HG02588 (cell line): ENCODE results near the gene CAPN14.
"Not testable (repeated sequence)": the region's sequence is repeated elsewhere in the genome, so short reads cannot be mapped to it uniquely, and the experiment has no call there.

Experiments
- ATAC-seq: cut with Tn5 transposase; IDR thresholded peaks from one replicate; pipeline ENCODE4 v1.9.1; 2021; ENCODE audit warnings: mild to moderate bottlenecking, moderate library complexity; ENCODE audit not compliant: unreplicated experiment

The CAPN14 gene

DNA sequence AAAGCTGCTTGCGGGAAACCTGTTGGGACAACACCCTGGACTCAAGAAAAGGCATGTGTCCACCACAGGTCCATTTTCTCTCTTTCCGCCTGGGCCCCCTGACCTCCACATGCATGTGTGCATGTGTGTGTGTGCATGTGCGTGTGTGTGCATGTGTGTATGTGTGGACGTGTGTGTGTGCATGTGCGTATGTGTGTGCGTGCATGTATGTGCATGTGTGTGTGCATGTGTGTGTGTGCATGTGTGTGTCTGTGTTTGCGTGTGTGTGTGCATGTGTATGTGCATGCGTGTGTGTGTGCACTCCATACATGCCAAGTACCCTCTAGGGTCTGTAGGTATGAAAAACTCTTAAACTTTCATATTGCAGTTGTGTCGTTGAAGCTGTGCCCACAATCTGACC is 16.3 kb downstream of the CAPN14 start:
- no peak for ATAC-seq

DNA sequence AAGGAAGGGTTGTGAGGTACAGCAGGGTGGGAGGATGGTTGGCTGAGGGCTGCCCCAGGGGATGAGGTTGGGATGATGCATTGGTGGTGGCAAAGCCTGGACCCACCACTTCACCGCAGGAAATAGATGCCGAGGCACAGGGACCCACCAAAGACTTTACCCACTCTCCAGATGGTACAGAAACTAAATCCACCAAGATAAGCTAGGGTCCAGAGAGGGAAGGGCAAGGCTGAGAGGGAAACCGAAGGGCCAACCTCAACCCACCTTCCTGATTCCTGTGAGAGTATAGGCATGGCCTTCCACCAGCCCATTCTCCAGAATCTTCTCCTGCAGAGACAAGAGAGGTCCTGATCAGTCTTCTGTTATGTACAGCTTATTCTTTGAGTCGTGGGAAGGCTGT is 18.1 kb downstream of the CAPN14 start:
- ATAC-seq = no peak

DNA sequence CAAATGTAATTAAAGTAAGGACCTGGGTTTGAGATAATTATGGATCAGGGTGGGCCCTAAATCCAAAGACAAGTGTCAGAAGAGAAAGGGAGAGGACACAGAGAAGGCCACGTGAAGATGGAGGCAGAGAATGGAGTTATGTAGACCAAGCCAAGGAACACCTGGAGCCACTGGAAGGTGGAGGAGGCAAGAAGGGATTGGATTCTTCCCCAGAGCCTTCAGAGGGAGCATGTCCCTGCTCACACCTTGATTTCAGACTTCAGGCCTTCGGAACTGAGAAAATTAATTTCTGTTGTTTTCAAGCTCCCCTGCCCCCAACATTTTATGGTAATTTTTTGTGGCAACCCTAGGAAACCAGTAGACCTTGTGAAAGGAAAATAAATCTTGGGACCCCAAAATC is 19.6 kb downstream of the CAPN14 start:
- no peak for ATAC-seq

DNA sequence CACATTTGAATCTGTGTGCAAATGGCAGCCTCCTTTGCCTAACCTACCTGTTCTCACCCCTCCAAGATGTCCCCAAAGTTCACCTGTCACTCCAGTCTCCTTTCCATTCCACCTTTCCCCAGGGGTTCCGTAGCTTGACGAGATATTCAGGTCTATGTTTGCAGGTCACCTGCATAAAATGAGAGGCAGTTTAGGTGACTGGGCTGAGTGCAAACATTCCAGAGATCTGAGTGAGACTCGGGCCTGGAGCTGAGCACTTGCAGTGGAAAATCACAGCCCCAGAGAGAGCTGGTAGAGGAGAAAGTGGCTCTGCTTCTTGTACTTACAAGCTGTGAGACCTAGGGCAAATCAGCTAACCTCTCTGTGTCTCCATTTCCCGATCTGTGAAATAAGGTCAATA is 20.1 kb downstream of the CAPN14 start:
- no peak for ATAC-seq

DNA sequence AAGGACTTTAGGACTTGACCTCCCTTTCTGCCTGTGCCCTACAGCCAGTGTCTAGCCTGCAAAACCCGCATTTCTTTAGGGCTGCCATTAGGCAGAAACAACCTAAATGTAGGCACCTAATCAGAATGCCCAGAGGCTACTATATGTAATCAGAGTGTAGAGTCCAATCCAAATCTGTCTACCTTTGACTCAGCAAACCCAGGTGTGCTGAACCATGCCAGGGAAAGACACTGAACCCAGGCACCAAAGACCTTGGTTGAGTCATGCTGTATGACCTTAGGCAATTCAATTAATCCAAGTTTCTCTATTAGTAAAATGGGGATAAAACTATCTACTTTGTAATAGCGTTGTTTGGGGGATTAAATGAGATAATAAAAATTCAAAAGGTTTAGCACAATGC is 20.7 kb downstream of the CAPN14 start:
- ATAC-seq = no peak

DNA sequence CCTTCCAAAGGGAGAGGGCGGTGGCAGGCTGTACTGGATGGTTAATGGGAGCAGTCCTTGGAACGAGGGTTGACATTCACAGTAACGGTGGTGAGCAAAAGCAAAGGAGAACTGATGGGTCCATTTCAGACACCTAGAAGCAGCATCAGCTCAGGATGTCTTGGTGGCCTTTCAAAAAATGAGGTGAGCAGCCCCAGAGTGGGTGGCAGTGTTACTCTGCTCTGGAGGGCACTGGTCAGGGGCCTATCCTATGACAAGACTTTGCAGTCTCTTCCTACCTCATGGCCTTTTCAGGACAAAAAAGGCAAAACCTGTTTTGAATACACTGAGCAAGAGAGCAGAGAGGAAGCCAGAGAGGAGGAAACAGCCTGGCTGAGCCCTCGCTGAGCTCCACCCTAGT is 23.5 kb downstream of the CAPN14 start:
- ATAC-seq = no peak

DNA sequence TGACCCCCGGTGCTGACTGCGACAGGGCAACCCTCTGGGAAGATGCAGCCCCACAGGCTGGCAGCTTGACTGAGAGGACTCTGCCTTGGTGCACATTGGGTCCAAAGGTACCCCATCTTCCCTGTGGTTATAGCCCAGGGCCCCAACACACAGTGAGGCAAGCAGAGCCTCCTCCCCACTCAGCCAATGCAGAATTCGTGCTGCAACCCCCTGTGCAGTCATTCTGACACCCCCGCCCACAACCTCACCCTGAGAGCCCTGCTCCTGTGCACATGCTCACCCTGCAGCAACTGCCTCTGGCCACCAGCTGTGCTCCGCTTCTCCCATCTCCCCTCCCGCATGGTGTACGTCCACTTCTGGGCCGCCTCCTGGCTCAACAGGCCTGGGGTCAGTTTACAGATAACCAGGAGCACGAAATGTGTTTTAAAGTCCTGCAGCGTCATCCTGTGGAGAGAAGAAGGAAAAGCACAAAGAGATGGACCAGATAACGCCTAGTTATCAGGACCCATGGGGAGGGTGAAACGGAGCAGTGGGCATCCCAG is 24.4 kb downstream of the CAPN14 start:
- no peak for ATAC-seq

DNA sequence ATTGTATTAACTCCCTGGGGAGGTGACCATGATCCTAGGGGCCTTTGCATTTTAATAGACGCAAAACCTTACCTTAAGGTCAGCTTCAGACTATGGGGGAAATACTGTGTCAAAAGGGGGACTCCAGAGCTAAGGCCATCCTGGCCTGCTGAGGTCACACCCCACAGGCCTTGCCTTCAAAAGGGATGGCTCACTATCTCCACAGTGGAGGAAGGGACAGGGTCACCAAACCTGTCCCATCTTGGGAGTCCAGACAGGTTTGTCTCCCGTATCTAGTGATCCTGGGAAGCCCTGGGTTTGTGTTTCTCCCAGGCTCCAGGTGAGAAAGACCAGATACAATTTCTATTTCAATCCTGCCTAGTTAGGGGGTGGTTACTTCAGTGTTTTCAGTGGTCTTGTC is 24.9 kb downstream of the CAPN14 start:
- no peak for ATAC-seq

DNA sequence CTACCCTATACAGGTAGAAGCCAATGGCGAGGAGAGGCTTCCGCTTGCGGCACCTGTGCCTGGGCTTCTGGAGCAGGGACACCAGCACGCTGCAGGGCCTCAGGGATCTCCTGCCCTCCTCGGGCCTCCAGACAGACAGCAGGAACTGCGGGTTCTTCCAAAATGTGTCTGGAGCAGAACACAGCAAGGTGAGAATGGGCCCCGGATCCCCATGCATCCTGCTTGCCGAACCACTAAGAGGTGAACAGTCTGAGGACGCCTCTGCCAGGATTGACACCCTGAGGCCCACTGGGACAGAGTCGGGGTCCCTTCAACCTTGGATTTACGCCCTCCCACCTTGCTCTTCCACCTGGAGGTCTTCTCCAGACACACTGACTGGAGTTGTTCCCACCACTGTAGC is 25.4 kb downstream of the CAPN14 start:
- no peak for ATAC-seq

DNA sequence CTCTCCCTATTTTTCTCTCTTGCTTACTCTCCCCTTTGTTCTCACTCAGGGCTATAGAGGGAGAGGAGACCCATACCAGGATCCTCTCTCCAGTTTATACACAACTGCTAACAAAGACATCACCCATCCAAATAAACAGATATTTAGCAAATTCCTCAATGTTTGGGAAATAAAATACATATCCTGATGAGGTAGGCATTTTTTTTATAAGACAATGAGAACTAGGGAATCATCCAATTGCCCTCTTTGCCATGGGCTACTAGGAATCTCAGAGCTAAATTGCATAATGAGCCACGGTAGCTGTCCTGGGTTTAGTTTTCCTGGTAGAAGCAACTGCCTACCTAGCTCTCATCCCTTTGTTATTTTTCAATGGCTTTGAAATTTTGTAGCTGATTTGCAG is 27.1 kb downstream of the CAPN14 start:
- no peak for ATAC-seq

DNA sequence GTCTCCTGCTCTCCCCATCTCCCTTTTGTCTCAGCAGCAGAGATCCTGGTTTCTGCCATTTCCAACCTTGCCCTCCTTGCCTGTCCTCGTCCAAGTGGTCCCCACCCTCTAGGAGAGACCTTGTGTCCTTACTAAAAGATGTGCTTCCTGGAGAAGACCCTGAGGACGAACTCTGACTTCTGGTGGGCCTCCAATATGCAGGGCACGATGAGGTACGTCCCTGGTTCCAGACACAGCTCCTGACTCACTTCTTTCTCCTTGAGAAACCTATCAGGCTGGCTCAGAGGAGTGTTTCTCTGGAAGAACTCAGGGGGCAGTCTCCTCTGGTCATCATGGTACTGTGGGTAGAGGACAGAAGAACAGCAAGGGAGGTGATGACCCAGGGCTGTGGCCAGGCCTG is 28.2 kb downstream of the CAPN14 start:
- no peak for ATAC-seq

DNA sequence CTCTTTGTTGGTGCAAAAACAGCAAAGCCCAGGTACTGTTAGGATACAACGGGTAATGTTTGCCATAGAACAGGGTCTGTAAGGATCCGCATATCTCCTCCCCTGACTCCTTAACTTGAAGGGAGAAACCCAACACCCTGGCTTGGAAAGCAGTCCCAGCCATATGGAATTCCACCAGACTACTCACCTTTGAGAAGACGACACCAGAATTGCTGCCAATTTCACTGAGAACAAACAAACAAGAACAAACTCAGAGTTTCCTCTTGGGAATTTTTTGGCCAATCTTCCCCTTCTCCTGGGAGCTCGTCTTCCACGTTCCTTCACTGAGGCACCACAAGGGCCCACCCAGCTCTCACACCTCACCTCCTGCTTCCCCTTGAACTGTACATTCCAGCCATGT is 29.2 kb downstream of the CAPN14 start:
- no peak for ATAC-seq

DNA sequence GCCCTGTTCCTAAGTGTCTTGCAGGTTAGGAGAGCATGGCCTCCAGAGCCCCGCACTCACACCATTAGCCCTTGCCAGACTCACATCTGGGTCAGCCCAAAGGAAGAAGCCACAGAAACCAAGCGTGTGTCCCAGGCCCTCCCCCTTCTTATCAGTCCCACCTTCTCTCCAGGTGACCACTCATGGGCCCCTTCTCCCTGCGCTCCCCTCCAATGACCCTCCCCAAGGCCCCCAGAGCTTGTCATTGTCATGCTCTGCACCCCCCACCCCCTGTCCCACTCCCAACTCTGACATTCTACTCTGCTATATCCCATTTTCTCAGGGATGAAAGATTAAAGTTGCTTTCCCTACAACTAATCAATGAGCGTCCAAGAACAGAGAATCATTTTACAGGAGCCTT is 30.1 kb downstream of the CAPN14 start:
- ATAC-seq = no peak

DNA sequence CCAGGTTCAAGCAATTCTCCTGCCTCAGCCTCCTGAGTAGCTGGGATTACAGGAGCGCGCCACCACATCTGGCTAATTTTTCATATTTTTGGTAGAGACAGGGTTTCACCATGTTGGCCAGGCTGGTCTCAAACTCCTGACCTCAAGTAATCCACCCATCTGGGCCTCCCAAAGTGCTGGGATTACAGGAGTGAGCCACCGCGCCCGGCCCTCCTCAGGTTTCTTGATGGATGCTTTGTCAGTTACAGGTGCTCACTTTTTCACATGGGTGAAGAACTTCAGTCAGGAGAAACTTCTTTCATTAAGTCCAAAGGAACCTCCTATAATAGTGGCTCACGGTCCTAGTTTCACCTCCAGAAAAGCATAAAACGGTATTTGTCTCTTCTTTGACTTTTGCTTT is 33.3 kb downstream of the CAPN14 start:
- not testable (repeated sequence) for ATAC-seq

DNA sequence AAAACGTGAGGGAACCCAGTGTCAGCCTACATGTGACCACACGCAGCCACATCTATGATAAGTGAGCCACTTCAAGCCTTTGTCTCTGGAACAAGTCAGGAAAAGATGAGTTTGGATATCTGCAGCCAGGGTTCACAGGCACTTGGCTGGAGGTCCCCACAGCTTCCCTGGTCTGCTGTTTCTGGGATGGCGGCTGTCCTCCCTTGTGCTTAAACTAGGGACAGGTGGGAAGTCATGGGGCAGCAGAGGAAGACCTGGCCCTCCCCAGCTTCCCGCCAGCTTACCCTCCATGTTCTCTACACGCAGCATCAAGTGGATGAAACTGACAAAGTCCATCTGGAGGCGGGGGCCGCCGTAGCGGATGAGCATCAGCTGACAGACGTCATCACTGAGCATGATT is 40.6 kb downstream of the CAPN14 start:
- no peak for ATAC-seq

DNA sequence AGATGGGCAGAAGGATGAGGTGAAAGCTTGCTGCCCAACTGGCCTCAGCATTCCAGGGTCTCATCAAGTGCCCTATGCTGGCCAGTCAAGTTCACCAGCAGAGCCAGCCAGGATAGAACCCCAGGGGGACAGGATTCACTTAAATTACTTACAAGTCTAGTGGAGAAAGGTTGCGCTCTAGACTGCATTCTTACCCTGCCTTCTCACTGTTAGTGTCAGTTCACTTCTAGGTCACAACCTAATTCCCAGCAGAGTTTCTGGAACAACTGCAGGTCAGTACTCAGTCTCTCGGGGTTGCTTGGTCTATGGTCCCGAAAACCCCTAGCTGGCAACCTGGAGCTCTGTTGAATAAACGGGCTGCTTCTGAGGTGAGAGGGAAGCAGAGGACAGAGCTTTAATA is 46.2 kb downstream of the CAPN14 start:
- ATAC-seq = no peak

DNA sequence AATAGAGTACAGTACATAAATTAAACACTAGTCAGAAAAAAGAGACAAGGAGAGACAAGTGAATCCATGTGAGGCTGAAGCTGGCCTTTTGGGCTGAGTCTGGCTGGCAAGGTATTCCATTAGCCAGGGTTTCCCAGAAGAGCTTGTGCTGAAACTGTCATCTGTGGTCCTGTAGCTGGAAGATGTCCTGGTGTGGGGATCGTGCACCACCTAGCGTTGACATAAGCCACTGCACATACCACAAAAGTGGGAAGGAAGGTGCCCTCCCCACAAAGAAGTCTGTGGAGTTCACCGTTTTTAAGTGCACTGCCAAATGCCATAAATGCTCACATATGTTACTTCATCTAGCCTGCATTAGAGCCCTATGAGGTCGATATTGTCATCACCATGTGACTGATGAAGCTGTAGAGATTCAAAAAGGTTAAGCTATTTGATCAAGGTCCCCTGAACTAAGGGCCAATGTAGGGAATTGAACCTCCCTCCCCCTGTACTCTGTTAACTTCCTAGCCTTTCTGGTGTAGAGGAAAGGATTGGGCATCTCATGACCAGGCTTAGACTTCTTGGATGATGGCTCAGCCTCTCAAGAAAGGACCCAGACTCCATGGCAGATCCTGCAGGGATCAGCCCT is 47.1 kb downstream of the CAPN14 start:
- ATAC-seq = peak; percentile 72

DNA sequence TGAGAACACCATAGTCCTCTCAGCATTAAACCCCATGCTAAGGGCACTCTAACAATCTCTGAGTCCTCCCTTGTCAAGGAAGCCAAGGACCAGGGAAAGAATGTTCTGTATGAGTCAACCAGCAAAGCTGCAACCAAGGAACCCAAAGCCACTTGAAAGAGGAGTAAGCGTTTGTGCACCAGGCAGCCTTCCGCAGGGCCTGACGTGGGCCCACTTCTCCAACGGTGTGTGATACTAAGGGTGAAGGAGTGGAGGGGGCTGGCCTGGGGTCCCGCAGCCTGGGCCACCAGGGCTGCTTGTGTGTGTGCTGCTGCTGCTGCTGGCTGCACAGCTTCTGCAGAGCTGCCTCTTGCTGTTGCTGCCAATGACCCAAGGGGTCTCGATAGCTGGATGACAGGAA is 49.0 kb downstream of the CAPN14 start:
- ATAC-seq = no peak

DNA sequence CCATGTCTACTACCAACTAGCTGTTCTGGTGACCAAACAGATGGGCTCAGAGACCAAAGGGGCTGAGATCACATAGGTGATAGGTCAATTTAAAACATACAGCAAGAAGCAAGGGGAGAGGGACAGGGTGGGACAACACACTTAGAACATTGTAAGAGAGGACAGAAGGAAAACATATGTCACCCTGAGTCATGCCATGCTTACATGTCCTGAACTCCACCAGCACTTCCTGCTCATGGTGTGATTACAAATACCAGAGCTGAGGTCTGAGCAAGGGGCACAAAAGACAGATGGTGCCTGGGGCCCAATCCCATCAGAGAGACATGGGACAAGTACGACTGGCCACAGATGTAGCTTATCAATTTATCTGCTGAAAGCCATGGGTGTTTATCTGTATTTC is 50.4 kb downstream of the CAPN14 start:
- ATAC-seq = no peak

DNA sequence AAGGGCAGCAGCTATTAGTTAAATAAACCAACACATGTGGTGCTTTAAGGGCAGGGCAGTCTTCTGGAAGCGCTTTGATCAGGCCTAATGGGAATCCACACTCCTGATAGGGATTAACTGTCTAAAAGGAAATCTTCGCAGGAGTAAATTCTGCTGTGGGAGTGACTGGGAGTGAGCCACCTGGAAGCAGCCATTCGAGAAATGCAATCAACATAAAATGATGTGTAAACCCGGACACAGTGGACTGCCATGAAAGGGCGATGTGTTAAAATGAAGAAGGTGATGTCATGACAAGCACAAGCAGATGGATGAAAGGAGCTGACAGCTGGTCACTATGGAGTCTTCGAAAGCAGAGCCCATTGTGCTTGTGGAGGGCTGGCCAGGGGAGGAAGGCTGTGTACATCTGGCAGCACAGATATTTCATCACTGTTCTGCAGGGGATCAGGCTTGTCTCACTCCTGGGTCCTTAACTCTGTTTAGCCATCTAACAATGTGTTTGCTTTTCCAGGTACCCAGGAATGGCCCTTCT is 54.2 kb downstream of the CAPN14 start:
- no peak for ATAC-seq

DNA sequence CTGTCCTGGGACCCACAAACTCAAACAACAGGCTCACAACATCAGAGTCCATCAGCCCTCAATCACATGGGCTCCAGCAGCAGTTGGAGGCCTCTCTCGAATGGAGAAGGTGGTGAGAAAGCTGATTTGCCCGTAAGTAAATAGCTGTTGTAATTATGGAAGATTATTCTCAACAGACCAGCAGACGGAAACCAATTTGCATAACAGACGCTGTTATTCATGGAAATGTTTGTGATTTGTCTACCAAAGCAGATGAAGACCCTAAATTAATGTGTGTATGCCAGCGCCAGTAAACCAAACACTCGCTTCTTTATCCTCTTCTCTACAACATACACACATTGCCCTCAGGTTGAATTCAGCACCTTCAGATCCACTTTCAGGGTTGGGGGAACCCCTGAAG is 55.7 kb downstream of the CAPN14 start:
- no peak for ATAC-seq

DNA sequence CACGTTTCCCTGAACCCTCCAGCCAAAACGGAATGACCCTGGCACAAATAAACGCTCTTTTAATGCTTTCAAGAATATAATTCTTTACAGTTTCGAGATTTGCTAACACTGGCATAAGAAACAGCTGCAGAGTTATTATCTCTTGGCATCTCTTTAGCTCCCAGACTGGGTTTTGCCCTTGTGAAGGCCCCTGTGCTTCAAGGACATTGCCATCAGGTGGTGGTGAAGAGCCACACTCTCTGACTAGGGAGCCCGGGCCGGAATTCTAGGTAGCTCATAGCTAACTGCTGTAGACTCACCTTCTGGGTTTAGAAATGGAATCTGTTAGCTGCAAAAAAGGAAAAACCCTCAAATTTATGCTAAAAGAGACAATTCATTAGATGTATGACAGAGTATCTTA is 65.8 kb downstream of the CAPN14 start:
- no peak for ATAC-seq

DNA sequence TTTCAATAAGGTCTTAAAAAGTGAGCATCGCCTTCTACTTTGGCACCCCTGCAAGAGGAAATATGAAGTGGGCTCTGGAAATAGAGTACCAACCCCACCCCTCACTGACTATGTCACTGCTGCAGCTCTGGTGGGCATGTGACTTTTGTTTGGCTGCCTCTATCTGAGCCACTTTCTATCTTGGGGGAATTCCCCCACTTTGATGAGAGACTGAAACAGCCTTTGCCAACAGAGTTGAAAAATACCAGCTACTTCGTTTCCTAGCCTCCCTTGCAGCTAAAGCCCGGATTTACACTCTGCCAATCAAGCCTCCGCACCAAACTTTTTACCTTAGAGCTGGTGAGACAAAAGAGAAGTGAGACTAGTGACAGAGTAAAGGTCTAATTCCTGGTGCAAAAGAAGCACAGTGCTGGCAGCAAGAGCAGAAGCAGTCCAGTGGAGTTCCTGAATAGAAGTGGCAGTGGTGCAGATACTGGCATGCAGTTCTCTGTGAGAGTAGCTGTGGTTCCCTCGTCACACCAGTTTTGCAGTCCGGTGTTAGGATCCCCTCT is 67.1 kb downstream of the CAPN14 start:
- ATAC-seq = no peak
